Right atrium auricular region (tissue), 2 donors: ENCODE measurements around the gene RAMACL. TPM values are rescaled to one million over a fixed set of nuclear protein-coding genes. Genes with fewer than 3 reads are reported as not detected.

ENCODE experiments used
- DNase-seq: peaks from one replicate; pipeline ENCODE4 v3.0.0-alpha.2; 2019; ENCODE audit warnings: low spot score
- H3K27ac ChIP-seq, 2 donors: fragments of 200-600 bp; sonication (generic); 1 replicate in 1 of 2; 2 replicates in 1 of 2; pipeline ENCODE4 v1.5.1; 2016 to 2019
- H3K27me3 ChIP-seq, 2 donors: fragments of 200-600 bp; sonication (generic); one replicate each; pipeline versions ENCODE4 v1.5.1 to v1.6.0; 2017 to 2019
- H3K36me3 ChIP-seq: fragments of 200-600 bp; sonication (generic); one replicate; pipeline ENCODE4 v1.5.1; 2016
- H3K4me1 ChIP-seq, 2 donors: fragments of 200-600 bp; sonication (generic); one replicate each; pipeline versions ENCODE4 v1.5.1 to v1.6.0; 2017 to 2019
- H3K4me3 ChIP-seq, 2 donors: fragments of 200-600 bp; sonication (generic); 1 replicate in 1 of 2; 2 replicates in 1 of 2; pipeline ENCODE4 v1.5.1; 2017 to 2019; ENCODE audit warnings: mild to moderate bottlenecking in 1 of 2, moderate library complexity in 1 of 2
- H3K9me3 ChIP-seq, 2 donors: fragments of 200-600 bp; sonication (generic); one replicate each; pipeline ENCODE4 v1.5.1; 2019
- CTCF ChIP-seq, 2 donors: fragments of 200-600 bp; sonication (generic); IDR thresholded peaks; one replicate each; pipeline ENCODE4 v1.5.1; 2019; ENCODE audit warnings: antibody characterized with exemption in 2 of 2
- total RNA-seq, 2 donors: library from RNA; depleted of rRNA; stranded (reverse); fragments of >200 nt; gene quantifications; one replicate each; pipeline ENCODE4 v1.1.0, GENCODE V29; 2016

The RAMACL gene
- total RNA-seq, 2 donors from 2014 or later = 0.20 to 0.52 TPM

- no peak overlapping the region for H3K27ac ChIP-seq
- no peak for TF ChIP-seq CTCF (IDR thresholded peaks at IDR 0.05)
- H3K4me3 ChIP-seq = no peak overlapping the region
- H3K27me3 ChIP-seq = no peaks in the 10 kb centered on the region
- H3K4me1 ChIP-seq = peaks cover 0 to 47% of the 10 kb centered on the region in 2 donors
- no peak for DNase-seq
- H3K36me3 ChIP-seq = no peaks in the 10 kb centered on the region
- no peaks in the 10 kb centered on the region for H3K9me3 ChIP-seq
Measured at GRCh38 chr6:166630462-166630861, 44.0 kb upstream of the RAMACL start.

- no peaks in the 10 kb centered on the region for H3K36me3 ChIP-seq
- DNase-seq = no peak
Measured at GRCh38 chr6:166629628-166630027, 43.1 kb upstream of the RAMACL start.

GRCh38 chr6:166627875-166628801 lies 41.7 kb upstream of the RAMACL start:
- H3K4me3 ChIP-seq = peak overlapping the region; percentile 49 to 66
- peak; percentile 86 for DNase-seq
- no peak for TF ChIP-seq CTCF (IDR thresholded peaks at IDR 0.05)
- no peaks in the 10 kb centered on the region for H3K27me3 ChIP-seq
- H3K27ac ChIP-seq = peak overlapping the region; percentile 92 to 98
- H3K4me1 ChIP-seq = peaks cover 0 to 53% of the 10 kb centered on the region in 2 donors
- no peaks in the 10 kb centered on the region for H3K36me3 ChIP-seq
- H3K9me3 ChIP-seq = no peaks in the 10 kb centered on the region

More at GRCh38 chr6:166629628-166630027, 43.1 kb upstream of the RAMACL start:
- Histone ChIP-seq H3K27me3 (no peaks in the 10 kb centered on the region), H3K4me3 (no peak overlapping the region), H3K4me1 (peaks cover 0 to 50% of the 10 kb centered on the region in 2 donors), H3K27ac (no peak overlapping the region), H3K9me3 (no peaks in the 10 kb centered on the region)
- TF ChIP-seq CTCF (IDR thresholded peaks at IDR 0.05) = no peak

GRCh38 chr6:166627033-166627874 lies 40.8 kb upstream of the RAMACL start, which contains the start of gene RPS6KA2:
Gene RPS6KA2 (minus strand): TSS chr6:166627251. CDS start chr6:166627019, 232 bp downstream.
- peaks cover 0 to 55% of the 10 kb centered on the region in 2 donors for H3K4me1 ChIP-seq
- H3K27ac ChIP-seq = peak within 1 kb of the TSS; percentile 92 to 98
- no peaks in the 10 kb centered on the region for H3K27me3 ChIP-seq
- peak within 1 kb of the TSS; percentile 82 to 93 for H3K4me3 ChIP-seq
- no peaks in the 10 kb centered on the region for H3K36me3 ChIP-seq
- H3K9me3 ChIP-seq = no peaks in the 10 kb centered on the region
- DNase-seq = peak; percentile 100
- peak in 1 of 2 donors; percentile 12 for TF ChIP-seq CTCF (IDR thresholded peaks at IDR 0.05)

- peak overlapping the region; percentile 82 to 93 for H3K4me3 ChIP-seq
- peak overlapping the region; percentile 79 to 89 for H3K27ac ChIP-seq
- H3K9me3 ChIP-seq = no peaks in the 10 kb centered on the region
- DNase-seq = peak; percentile 63
- H3K27me3 ChIP-seq = no peaks in the 10 kb centered on the region
- H3K36me3 ChIP-seq = no peaks in the 10 kb centered on the region
- TF ChIP-seq CTCF (IDR thresholded peaks at IDR 0.05) = no peak
- peaks cover 0 to 63% of the 10 kb centered on the region in 2 donors for H3K4me1 ChIP-seq
Measured at GRCh38 chr6:166626177-166627032, 39.9 kb upstream of the RAMACL start.
